Measurements from ENCODE around the gene EIF4E2.

The EIF4E2 gene

DNA sequence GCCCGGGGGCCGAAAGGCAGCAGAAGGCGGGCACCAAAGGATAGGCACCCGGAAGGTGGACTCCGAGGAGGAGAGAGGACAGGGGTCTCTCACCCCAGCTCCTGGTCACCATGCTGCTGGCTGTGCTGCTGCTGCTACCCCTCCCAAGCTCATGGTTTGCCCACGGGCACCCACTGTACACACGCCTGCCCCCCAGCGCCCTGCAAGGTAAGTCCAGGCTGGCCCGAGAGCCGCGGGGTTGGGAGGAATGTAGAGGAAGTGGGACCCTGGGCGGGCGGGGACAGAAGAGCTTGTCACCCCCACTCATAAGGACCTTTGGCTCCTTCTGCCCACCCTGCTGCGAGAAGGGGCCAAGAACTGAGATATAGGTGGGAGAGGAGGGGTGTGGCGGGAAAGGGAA, 30.0 kb upstream of the EIF4E2 start:
- no peak overlapping the region for H3K4me3 ChIP-seq (ENCODE audit: low read depth, low read length)
- DNase-seq (ENCODE audit: low read depth, low spot score): no peak
- CTCF ChIA-PET: interaction anchor here (1.0 to 5.5 kb wide), 13 partner anchors 9 to 667 kb away, joined by 3 to 41 read pairs (median 8); no protein-coding TSS in a partner anchor
- no peak for TF ChIP-seq CTCF (IDR thresholded peaks at IDR 0.05; ENCODE audit: insufficient read depth, low read length, missing control alignments)
- POLR2A ChIA-PET: no interaction called here

- ChIA-PET POLR2A (no interaction called here), CTCF (interaction anchor here (0.9 to 5.5 kb wide), 18 partner anchors 10 to 668 kb away, joined by 3 to 41 read pairs (median 4); partner anchors contain the start of genes EIF4E2 and TIGD1)
- TF ChIP-seq CTCF (IDR thresholded peaks at IDR 0.05; ENCODE audit: insufficient read depth, low read length, missing control alignments): no peak
- no peak for DNase-seq (ENCODE audit: low read depth, low spot score)
- no peak overlapping the region for H3K4me3 ChIP-seq (ENCODE audit: low read depth, low read length)
These were observed 29.4 kb upstream of the EIF4E2 start for GRCh38 chr2:232521098-232521497.

GRCh38 chr2:232521959-232522622, 28.4 kb upstream of the EIF4E2 start:
- DNase-seq (ENCODE audit: low read depth, low spot score): no peak
- ChIA-PET CTCF (interaction anchor here (0.9 to 5.5 kb wide), 20 partner anchors 10 to 894 kb away, joined by 3 to 41 read pairs (median 4); partner anchors contain the start of genes EIF4E2 and TIGD1), POLR2A (no interaction called here)
- H3K4me3 ChIP-seq (ENCODE audit: low read depth, low read length): no peak overlapping the region
- peak; percentile 74 for TF ChIP-seq CTCF (IDR thresholded peaks at IDR 0.05; ENCODE audit: insufficient read depth, low read length, missing control alignments)

DNA sequence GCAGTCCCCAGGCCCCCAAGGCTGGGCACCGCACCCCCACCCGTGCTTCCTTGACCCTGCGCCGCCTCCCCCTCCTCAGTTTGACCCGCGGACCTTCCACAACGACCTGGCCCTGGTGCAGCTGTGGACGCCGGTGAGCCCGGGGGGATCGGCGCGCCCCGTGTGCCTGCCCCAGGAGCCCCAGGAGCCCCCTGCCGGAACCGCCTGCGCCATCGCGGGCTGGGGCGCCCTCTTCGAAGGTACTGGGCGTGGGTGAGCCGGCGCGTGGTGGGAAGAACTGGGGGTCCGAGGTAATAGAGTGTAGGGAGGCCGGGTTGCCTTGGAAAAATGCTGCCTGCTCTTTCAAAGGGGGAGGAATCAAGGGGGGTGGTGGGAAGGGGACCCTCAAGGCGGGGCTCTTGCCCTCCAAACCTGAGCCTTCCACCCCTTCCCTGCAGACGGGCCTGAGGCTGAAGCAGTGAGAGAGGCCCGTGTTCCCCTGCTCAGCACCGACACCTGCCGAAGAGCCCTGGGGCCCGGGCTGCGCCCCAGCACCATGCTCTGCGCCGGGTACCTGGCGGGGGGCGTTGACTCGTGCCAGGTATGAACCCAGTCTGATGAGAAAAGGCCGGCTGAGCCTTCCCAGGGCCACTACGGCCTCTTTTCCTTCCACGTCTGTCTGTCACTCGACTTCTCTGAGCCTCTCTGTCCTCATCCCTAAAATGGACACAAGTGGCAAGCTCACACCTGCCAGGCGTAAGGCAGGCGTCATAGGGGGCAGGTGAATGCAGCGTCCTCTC, 27.7 kb upstream of the EIF4E2 start:
- no peak for TF ChIP-seq CTCF (IDR thresholded peaks at IDR 0.05; ENCODE audit: insufficient read depth, low read length, missing control alignments)
- CTCF ChIA-PET: interaction anchor here (0.9 to 5.5 kb wide), 18 partner anchors 10 to 895 kb away, joined by 3 to 41 read pairs (median 6); partner anchors contain the start of gene CHRNG
- POLR2A ChIA-PET: no interaction called here
- no peak for DNase-seq (ENCODE audit: low read depth, low spot score)
- no peak overlapping the region for H3K4me3 ChIP-seq (ENCODE audit: low read depth, low read length)

DNA sequence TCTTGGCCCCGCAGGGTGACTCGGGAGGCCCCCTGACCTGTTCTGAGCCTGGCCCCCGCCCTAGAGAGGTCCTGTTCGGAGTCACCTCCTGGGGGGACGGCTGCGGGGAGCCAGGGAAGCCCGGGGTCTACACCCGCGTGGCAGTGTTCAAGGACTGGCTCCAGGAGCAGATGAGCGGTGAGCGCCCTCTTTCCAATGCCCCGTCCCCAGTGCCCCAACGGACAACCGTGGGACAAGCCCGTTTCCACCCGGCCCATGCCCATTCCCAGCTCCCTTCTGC, 27.1 kb upstream of the EIF4E2 start:
- CTCF ChIA-PET: interaction anchor here (0.7 to 5.5 kb wide), 10 partner anchors 12 to 624 kb away, joined by 3 to 41 read pairs (median 4); partner anchors contain the start of genes CHRNG, EIF4E2 and TIGD1
- no peak overlapping the region for H3K4me3 ChIP-seq (ENCODE audit: low read depth, low read length)
- POLR2A ChIA-PET: no interaction called here
- DNase-seq (ENCODE audit: low read depth, low spot score): no peak
- no peak for TF ChIP-seq CTCF (IDR thresholded peaks at IDR 0.05; ENCODE audit: insufficient read depth, low read length, missing control alignments)

All from AG04449 (cell line).